PC-9 (cell line): Measurements from ENCODE around the gene C1QL4. TPM values are rescaled to one million over a fixed set of nuclear protein-coding genes. Genes with fewer than 3 reads are reported as not detected.

Source experiments
- BruUV-seq: library from RNA; stranded (reverse); fragments of 400-500 nt; replicated peaks from 2 replicates; lab custom pipeline; 2021; lab: Mats Ljungman, UMichigan
- CTCF ChIA-PET: fragments of 300-600 bp; sonication (Branson Sonifier 250); formaldehyde crosslinking; loops from one replicate; lab custom pipeline; 2022; ENCODE audit warnings: antibody characterized with exemption; lab: Charles Lee
- POLR2A ChIA-PET: fragments of 300-600 bp; sonication (Branson Sonifier 250); formaldehyde crosslinking; loops from one replicate; lab custom pipeline; 2022; ENCODE audit warnings: antibody characterized with exemption; ENCODE audit not compliant: unreplicated experiment; lab: Charles Lee
- DNase-seq, 2 experiments: peaks; one replicate each; pipeline versions ENCODE4 v3.0.0 to v3.0.0-alpha.2; 2015 to 2022; ENCODE audit warnings: mixed read lengths in 1 of 2
- H2AFZ ChIP-seq: fragments of 200-600 bp; sonication (generic); 2 replicates; pipeline ENCODE4 v1.8.1; 2017; ENCODE audit warnings: antibody characterized with exemption
- H3F3A ChIP-seq: fragments of 200-600 bp; sonication (generic); 2 replicates; pipeline ENCODE4 v1.8.1; 2017; ENCODE audit warnings: antibody characterized with exemption, mild to moderate bottlenecking, low read depth; ENCODE audit not compliant: insufficient read depth
- H3K27ac ChIP-seq: fragments of 200-600 bp; sonication (generic); 2 replicates; pipeline ENCODE4 v1.6.1; 2016; ENCODE audit warnings: mixed run types
- H3K27me3 ChIP-seq: fragments of 200-600 bp; sonication (generic); 2 replicates; pipeline ENCODE4 v1.6.1; 2016; ENCODE audit warnings: low read depth, mixed run types; ENCODE audit not compliant: insufficient read depth
- H3K36me3 ChIP-seq: fragments of 200-600 bp; sonication (generic); 2 replicates; pipeline ENCODE4 v1.6.1; 2016; ENCODE audit warnings: low read depth, mixed run types
- H3K4me1 ChIP-seq: fragments of 200-600 bp; sonication (generic); replicated peaks from 2 replicates; pipeline ENCODE4 v1.6.1; 2016; ENCODE audit warnings: mixed run types; ENCODE audit not compliant: insufficient read depth
- H3K4me2 ChIP-seq: fragments of 200-600 bp; sonication (generic); 2 replicates; pipeline ENCODE4 v1.6.1; 2017; ENCODE audit warnings: mixed run types
- H3K4me3 ChIP-seq: fragments of 200-600 bp; sonication (generic); 2 replicates; pipeline ENCODE4 v1.6.1; 2016; ENCODE audit warnings: mixed run types
- H3K79me2 ChIP-seq: fragments of 200-600 bp; sonication (generic); 2 replicates; pipeline ENCODE4 v1.6.1; 2017; ENCODE audit warnings: low read depth, mixed run types
- H3K9me2 ChIP-seq: fragments of 200-600 bp; sonication (generic); 2 replicates; pipeline ENCODE4 v1.8.1; 2017; ENCODE audit warnings: mild to moderate bottlenecking; ENCODE audit not compliant: insufficient read depth
- H3K9me3 ChIP-seq: fragments of 200-600 bp; sonication (generic); 2 replicates; pipeline ENCODE4 v1.8.1; 2016; ENCODE audit warnings: low read depth; ENCODE audit not compliant: insufficient read depth
- H4K20me1 ChIP-seq: fragments of 200-600 bp; sonication (generic); 2 replicates; pipeline ENCODE4 v1.8.1; 2017; ENCODE audit not compliant: insufficient read depth
- CTCF ChIP-seq: fragments of 200-600 bp; sonication (generic); conservative IDR thresholded peaks from 2 replicates; pipeline ENCODE4 v1.6.1; 2017; ENCODE audit warnings: mixed run types, antibody characterized with exemption, mild to moderate bottlenecking, moderate library complexity
- EZH2 ChIP-seq: fragments of 200-600 bp; sonication (generic); IDR thresholded peaks from 2 replicates; pipeline ENCODE4 v1.8.0; 2017; ENCODE audit warnings: antibody characterized with exemption, low read depth
- intact Hi-C: fragments of 100-400 bp; cut with micrococcal nuclease; formaldehyde crosslinking; loops from one replicate; pipeline ENCODE4 v1.10.0; 2022; ENCODE audit not compliant: unreplicated experiment
- total RNA-seq: library from RNA; stranded (reverse); gene quantifications from 2 replicates; pipeline ENCODE4 v1.2.3, GENCODE V29; 2021

The C1QL4 gene
- total RNA-seq, 1 experiment from 2014 or later = 0.22 TPM

- H2AFZ ChIP-seq = no peak overlapping the region
- no peaks in the 10 kb centered on the region for H3K4me1 ChIP-seq
- TF ChIP-seq EZH2 (no peak), CTCF (peak; percentile 52)
- CTCF ChIA-PET = no interaction called here
- no peaks in the 10 kb centered on the region for H3K79me2 ChIP-seq
- no peak overlapping the region for H3K4me3 ChIP-seq
- H3K27ac ChIP-seq = no peak overlapping the region
- H3K4me2 ChIP-seq = no peak overlapping the region
- H4K20me1 ChIP-seq = no peaks in the 10 kb centered on the region
- H3K27me3 ChIP-seq = 0 out of 2 replicates have a peak, but pooled peaks cover 2% of the 10 kb centered on the region
- intact Hi-C loops = no loop called here
- H3K36me3 ChIP-seq = no peaks in the 10 kb centered on the region
- POLR2A ChIA-PET = no interaction called here
- BruUV-seq = no TSS peak
- no peaks in the 10 kb centered on the region for H3K9me2 ChIP-seq
- H3K9me3 ChIP-seq = no peaks in the 10 kb centered on the region
- no peak for DNase-seq
- no peaks in the 10 kb centered on the region for H3F3A ChIP-seq
Measured at GRCh38 chr12:49298160-49298559, 38.8 kb downstream of the C1QL4 start.

GRCh38 chr12:49297695-49298060 is 39.3 kb downstream of the C1QL4 start:
- no peak for TF ChIP-seq CTCF
- H3K4me2 ChIP-seq = peak overlapping the region; percentile 47; the same call in 1 of the 2 replicates
- no peak overlapping the region for H2AFZ ChIP-seq

GRCh38 chr12:49296836-49297694 is 39.9 kb downstream of the C1QL4 start:
- Histone ChIP-seq H3K4me3 (no peak overlapping the region), H3K9me2 (no peaks in the 10 kb centered on the region), H3K4me1 (no peaks in the 10 kb centered on the region), H2AFZ (no peak overlapping the region), H3K9me3 (no peaks in the 10 kb centered on the region), H3K27ac (no peak overlapping the region), H3K36me3 (no peaks in the 10 kb centered on the region), H3F3A (no peaks in the 10 kb centered on the region), H3K27me3 (0 out of 2 replicates have a peak, but pooled peaks cover 2% of the 10 kb centered on the region), H3K79me2 (no peaks in the 10 kb centered on the region), H3K4me2 (peak overlapping the region; percentile 47), H4K20me1 (no peaks in the 10 kb centered on the region)
- no TSS peak for BruUV-seq
- POLR2A ChIA-PET = interaction anchor here (0.5 to 0.7 kb wide), 4 partner anchors 26 to 261 kb away, joined by 3 to 14 read pairs (median 6); partner anchors contain the start of gene TROAP
- TF ChIP-seq EZH2 (no peak), CTCF (peak; percentile 45; the same call in 1 of the 2 replicates)
- intact Hi-C loops = no loop called here
- DNase-seq = peak; percentile 38 to 61
- CTCF ChIA-PET = interaction anchor here (0.6 to 1.5 kb wide), 9 partner anchors 26 to 999 kb away, joined by 3 to 16 read pairs (median 7); partner anchors contain the start of genes DNAJC22 and TROAP

More at GRCh38 chr12:49297695-49298060, 39.3 kb downstream of the C1QL4 start:
- Histone ChIP-seq H4K20me1 (no peaks in the 10 kb centered on the region), H3K4me3 (no peak overlapping the region), H3K9me2 (no peaks in the 10 kb centered on the region), H3K27me3 (0 out of 2 replicates have a peak, but pooled peaks cover 2% of the 10 kb centered on the region), H3K27ac (no peak overlapping the region), H3K9me3 (no peaks in the 10 kb centered on the region), H3K36me3 (no peaks in the 10 kb centered on the region), H3K4me1 (no peaks in the 10 kb centered on the region), H3K79me2 (no peaks in the 10 kb centered on the region), H3F3A (no peaks in the 10 kb centered on the region)
- CTCF ChIA-PET = interaction anchor here (0.6 to 1.5 kb wide), 5 partner anchors 26 to 155 kb away, joined by 3 to 16 read pairs (median 7); partner anchors contain the start of genes DNAJC22 and TROAP
- no peak for DNase-seq
- intact Hi-C loops = no loop called here
- BruUV-seq = no TSS peak
- POLR2A ChIA-PET = interaction anchor here (0.5 to 0.7 kb wide), 3 partner anchors 25 to 167 kb away, joined by 3 to 14 read pairs (median 4); partner anchors contain the start of gene TROAP
